HG03442 (cell line): Measurements from ENCODE around the gene ALG11.
A peak's percentile ranks its signal among the peaks of the same experiment; 100 is the strongest.
"Not testable (repeated sequence)": the region's sequence is repeated elsewhere in the genome, so short reads cannot be mapped to it uniquely, and the experiment has no call there.

Experiments
- ATAC-seq: cut with Tn5 transposase; IDR thresholded peaks from one replicate; pipeline ENCODE4 v1.9.1; 2021; ENCODE audit warnings: mild to moderate bottlenecking, moderate library complexity; ENCODE audit not compliant: unreplicated experiment

Gene ALG11

GRCh38 chr13:52011632-52012511, at the start of gene ALG11:
Gene ALG11, plus strand, starts transcription at chr13:52012398. Its CDS starts 21 bp downstream, at chr13:52012419.
- ATAC-seq = peak; percentile 99

GRCh38 chr13:51966186-51966585, 46.0 kb upstream of the ALG11 start:
- ATAC-seq = no peak

- no peak for ATAC-seq
Observed at GRCh38 chr13:51967482-51968446, 44.4 kb upstream of the ALG11 start.

GRCh38 chr13:51970349-51970748, 41.8 kb upstream of the ALG11 start:
- no peak for ATAC-seq

GRCh38 chr13:51971520-51972426, 40.4 kb upstream of the ALG11 start:
- ATAC-seq = no peak

- no peak for ATAC-seq
Observed at GRCh38 chr13:51974482-51974881, 37.7 kb upstream of the ALG11 start.

GRCh38 chr13:51976423-51976822, 35.8 kb upstream of the ALG11 start:
- no peak for ATAC-seq

GRCh38 chr13:51976890-51977289, 35.3 kb upstream of the ALG11 start:
- no peak for ATAC-seq

GRCh38 chr13:51977625-51978024, 34.6 kb upstream of the ALG11 start:
- no peak for ATAC-seq

- no peak for ATAC-seq
Observed at GRCh38 chr13:51978796-51979556, 33.2 kb upstream of the ALG11 start.

- no peak for ATAC-seq
Observed at GRCh38 chr13:51980908-51981307, 31.3 kb upstream of the ALG11 start.

GRCh38 chr13:51981355-51981754, 30.8 kb upstream of the ALG11 start:
- no peak for ATAC-seq

- ATAC-seq = not testable (repeated sequence)
Observed at GRCh38 chr13:51983292-51983691, 28.9 kb upstream of the ALG11 start.

GRCh38 chr13:51984904-51985303, 27.3 kb upstream of the ALG11 start:
- not testable (repeated sequence) for ATAC-seq

- ATAC-seq = no peak
Observed at GRCh38 chr13:51988988-51989618, 23.1 kb upstream of the ALG11 start.

GRCh38 chr13:51993713-51994112, 18.5 kb upstream of the ALG11 start:
- no peak for ATAC-seq

GRCh38 chr13:51995677-51996551, 16.3 kb upstream of the ALG11 start:
- ATAC-seq = no peak

GRCh38 chr13:51996641-51997040, 15.6 kb upstream of the ALG11 start:
- ATAC-seq = no peak
